NK-92 (cell line): ENCODE data around the gene ZNF365.
"Not testable (repeated sequence)": the region's sequence is repeated elsewhere in the genome, so short reads cannot be mapped to it uniquely, and the experiment has no call there.

Experiments
- DNase-seq: peaks from one replicate; lab custom pipeline; 2025; ENCODE audit not compliant: unreplicated experiment; lab: John Stamatoyannopoulos, UW

The ZNF365 gene

DNA sequence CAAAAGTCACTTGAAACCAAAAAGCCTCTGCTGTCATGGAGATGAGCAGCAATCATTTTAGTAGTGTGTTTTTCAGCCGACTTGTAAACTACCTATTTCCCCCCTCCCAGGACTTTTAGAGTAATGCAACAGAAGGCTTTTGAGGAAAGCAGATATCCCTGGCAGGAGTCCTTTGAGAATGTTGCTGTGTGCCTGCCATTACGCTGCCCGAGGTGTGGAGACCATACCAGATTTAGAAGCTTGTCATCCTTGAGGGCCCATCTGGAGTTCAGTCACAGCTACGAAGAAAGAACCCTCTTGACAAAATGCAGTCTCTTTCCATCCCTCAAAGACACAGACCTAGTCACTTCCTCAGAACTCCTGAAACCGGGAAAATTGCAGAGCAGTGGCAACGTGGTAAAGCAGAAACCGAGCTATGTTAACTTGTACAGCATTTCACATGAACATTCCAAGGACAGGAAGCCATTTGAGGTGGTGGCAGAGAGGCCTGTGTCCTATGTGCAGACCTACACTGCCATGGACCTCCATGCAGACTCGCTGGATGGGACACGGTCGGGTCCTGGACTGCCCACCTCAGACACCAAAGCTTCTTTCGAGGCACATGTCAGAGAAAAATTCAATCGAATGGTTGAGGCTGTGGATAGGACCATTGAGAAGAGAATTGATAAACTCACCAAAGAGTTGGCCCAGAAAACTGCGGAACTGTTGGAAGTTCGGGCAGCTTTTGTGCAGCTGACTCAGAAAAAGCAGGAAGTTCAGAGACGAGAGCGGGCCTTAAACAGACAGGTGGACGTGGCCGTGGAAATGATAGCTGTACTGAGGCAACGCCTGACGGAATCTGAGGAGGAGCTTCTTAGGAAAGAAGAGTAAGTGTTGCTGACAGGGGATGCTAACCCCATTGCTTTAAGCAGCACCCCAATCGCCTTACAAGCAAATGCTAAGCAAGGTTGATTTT is 2.2 kb downstream of the ZNF365 start:
- DNase-seq = no peak

DNA sequence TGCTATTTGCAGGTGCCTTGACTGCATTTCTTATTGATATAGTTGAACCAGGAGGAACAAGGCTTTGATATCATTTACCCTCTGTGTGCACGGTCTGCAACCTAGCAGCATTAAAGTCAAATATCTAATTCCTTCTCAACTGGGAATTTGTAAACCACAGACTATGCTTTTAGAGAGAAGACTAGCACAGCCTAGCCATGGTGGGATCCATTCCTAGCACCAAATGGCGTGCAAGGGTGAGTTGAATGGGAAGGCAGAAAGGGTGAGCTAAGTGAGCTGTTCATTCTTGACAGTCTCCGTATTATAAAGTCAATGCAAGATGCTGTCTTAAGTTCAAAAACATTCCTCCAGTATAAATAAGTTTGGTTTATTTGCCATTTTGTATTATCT is 2.9 kb downstream of the ZNF365 start:
- no peak for DNase-seq

DNA sequence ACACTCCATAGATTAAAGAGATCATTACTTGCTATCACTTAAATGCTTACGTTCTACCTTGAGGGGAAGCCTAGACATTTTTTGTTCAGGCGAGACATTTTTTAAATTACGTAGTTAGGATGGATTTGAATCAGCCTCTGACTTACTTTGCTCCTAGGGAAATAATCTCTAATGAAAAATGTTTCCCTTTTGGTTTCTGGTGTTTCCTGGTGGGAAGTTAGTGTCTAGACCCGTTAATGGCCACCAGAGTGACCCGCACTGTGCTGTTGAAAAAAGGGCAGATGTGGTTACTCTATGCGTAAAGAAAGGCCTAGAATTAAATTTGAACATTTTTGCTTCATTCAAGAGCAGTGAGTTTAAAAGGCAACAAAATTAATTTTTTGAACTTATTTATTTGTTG is 3.8 kb downstream of the ZNF365 start:
- DNase-seq = no peak

GRCh38 chr10:62378877-62379276 is 4.7 kb downstream of the ZNF365 start:
- DNase-seq = not testable (repeated sequence)

- no peak for DNase-seq
Measured at GRCh38 chr10:62379394-62379793, 5.2 kb downstream of the ZNF365 start.

- no peak for DNase-seq
Measured at GRCh38 chr10:62380016-62380415, 5.8 kb downstream of the ZNF365 start.

DNA sequence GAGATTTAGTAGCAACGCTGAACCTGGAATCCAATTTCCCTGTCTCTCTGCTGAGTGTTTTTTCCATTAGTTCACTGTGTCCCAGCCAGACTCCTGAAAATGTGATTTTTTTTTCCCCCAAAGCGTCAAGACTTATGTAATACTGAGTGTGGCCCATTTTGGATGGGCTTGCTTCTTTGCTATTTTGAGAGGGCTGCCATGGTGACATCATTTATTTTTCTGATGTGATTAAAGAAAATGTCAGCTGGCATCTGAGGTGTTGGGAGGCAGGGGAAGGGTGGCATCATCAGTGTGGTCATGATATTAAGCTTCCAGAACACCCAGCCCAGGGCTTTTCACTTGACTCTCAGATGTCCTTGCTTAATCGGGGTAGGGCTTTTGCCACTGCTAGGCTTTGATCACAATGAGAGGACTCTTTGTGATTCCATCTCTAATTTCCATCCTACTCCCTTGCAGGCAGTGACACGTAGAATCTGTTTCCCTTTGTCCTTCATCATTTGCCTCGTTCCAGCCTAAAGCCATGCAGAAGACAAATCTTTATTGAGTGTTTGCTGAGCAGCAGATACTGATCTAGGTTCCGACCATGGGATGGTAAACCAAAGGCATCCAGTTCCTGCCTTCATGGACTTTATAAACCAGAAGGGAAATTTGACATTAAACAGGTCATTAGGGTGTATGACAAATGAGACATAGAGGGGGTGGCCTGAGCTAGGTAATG is 7.4 kb downstream of the ZNF365 start:
- no peak for DNase-seq

DNA sequence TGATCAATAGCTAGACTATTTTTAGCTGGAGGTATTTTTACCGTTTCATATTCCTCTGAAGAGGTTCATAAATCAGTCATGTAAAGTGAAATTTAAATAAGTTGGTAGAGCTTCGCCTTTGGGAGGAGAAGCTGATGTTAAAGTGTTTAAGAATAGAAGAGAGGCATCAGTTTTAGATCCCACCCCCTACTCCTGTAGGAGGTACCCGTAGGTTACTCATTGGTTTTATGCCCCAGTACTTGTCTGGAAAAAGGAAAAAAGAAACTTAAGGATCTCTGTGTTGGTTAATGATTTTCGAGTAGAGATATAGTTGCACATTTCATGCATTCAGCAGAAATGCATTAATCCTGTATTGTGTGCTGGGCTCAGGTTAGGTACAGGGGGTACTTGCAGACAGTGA is 8.7 kb downstream of the ZNF365 start:
- DNase-seq = no peak

DNA sequence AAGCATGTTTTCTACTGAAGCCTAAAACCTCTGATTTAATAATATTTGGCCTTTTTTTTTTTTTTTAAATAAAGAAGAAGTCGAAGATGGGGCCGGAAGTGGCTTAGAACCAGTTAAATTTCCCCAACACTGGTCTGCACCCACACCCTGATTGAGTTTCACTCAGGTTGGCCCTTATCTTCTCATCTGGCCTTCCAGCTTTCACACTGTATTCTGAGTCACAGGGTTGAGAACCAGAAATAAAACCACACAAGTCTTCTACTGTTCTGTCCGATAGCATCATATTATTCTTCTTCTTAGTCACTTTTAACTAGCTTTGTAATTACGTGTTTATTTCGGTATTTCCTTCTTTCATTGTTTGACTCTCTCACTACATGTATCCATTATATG is 9.9 kb downstream of the ZNF365 start:
- DNase-seq = no peak

- no peak for DNase-seq
Measured at GRCh38 chr10:62384447-62385081, 10.4 kb downstream of the ZNF365 start.

DNA sequence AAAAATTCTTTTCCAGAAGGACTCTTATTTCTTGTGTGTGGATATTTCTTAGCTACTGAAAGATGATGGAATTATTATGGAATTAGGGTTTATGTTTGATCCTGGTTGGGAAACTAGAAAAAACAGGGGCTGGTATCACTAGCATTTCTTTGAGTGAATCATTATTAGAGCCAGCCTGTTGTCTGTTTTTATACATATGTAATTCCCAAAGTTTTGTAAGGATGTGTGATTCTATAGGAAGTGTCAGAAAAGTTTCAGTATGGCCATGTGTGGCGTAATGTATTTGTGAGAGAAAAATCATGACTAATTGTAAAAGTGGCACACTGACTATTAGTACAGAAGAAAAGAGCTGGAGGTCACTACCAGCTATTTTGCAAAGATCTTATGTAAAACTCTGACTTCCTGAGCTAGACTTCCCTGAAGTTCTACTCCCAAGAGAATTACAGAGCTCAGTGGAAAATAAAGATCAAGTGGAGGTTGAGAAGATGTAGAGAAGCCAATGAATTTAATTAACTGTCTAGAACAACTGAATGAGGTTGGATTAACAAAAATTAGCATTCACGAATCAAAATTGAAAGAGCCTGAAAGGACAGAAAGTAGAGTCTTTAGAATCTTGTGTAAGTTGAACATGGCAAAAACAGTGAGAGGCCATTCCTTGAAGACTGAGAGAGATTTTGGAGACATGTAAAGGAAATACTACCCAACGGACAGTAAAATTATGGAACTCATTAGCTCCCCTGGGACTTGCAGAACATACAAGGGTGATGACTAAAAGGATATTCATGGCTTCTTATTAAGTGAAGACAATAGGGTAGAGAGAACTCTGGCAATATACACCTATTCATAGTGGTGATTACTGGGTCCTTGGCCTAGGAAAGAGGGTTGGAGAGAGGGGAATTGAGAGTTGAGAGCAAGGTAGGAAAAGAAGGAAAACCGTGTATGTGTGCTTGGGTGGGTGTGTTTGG is 12.5 kb downstream of the ZNF365 start:
- DNase-seq = no peak

DNA sequence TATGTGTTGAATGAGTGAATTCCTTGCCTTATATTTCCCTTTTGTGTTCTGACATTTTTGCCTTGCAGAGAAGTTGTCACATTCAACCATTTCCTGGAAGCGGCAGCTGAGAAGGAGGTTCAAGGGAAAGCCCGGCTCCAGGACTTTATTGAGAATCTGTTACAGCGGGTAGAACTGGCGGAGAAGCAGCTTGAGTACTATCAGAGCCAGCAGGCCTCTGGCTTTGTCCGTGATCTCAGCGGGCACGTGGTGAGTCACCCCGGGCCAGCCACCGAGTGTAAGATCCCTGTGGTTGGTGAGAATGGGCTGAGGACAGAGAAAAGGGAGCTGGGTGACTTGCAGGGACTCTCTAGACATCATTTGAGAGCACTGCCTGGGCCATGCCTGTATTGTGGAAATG is 14.2 kb downstream of the ZNF365 start:
- DNase-seq = no peak

- no peak for DNase-seq
Measured at GRCh38 chr10:62390497-62391176, 16.5 kb downstream of the ZNF365 start.

DNA sequence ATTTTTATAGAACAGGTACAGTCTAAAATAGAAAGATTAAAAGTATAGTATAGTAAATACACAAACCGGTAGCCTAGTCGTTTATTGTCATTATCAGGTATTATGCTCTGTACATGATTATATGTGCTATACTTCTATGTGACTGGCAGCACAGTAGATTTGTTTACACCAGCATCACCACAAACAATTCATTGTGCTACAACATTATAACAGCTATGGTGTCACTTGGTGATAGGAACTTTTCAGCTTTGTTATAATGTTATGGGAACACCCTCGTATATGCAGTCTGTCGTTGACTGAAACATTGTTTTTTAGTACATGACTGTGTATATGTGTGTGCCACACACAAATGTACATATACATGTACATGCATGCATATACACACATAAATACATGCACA is 19.1 kb downstream of the ZNF365 start:
- no peak for DNase-seq

DNA sequence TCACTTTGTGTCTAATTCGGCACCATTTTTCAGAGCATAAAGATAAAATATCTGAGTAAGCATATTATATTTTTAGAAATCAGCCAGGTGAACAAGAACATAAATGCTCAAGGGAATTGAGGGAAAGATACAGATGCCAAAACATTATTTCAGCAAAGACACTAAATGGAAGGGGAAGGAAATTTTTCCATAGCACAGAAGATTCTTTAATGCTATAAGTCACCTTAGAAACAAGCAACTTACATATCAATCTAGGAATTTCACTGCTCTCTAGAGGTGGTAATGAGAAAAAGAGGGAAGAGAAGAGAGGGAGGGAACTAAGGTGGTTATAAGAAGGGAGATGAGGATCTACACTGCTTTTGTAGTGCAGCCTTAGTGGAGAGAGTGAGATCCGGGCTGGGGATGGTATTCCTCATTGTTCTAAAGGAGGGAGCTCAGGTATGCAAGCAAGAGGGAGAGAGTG is 20.4 kb downstream of the ZNF365 start:
- DNase-seq = no peak

GRCh38 chr10:62395892-62396291 is 21.7 kb downstream of the ZNF365 start:
- DNase-seq = no peak

- DNase-seq = no peak
Measured at GRCh38 chr10:62396864-62397263, 22.7 kb downstream of the ZNF365 start.

- no peak for DNase-seq
Measured at GRCh38 chr10:62399211-62399610, 25.0 kb downstream of the ZNF365 start.

- no peak for DNase-seq
Measured at GRCh38 chr10:62402508-62402907, 28.3 kb downstream of the ZNF365 start.

DNA sequence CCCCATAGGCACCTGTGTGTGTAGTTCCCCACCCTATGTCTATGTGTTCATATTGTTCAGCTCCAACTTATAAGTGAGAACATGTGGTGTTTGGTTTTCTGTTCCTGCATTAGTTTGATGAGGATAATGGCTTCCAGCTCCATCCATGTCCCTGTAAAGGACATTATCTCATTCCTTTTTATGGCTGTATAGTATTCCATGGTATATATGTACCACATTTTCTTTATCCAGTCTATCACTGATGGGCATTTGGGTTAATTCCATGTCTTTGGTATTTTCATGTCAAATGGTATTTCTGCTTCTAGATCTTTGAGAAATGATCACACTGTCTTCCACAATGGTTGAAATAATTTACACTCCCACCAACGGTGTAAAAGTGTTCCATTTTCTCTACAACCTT is 36.4 kb downstream of the ZNF365 start:
- not testable (repeated sequence) for DNase-seq
